C4-2B (cell line): ENCODE results near the gene FNDC4.

Experiments
- ZFX ChIP-seq: fragments of 450-650 bp; IDR thresholded peaks from 2 replicates; pipeline ENCODE4 v1.6.1; 2017
- TF ChIP-seq, protein P1 (sequence below): fragments of 450-650 bp; conservative IDR thresholded peaks from 2 replicates; pipeline ENCODE4 v1.5.1; 2017; ENCODE audit warnings: mild to moderate bottlenecking

DNA sequence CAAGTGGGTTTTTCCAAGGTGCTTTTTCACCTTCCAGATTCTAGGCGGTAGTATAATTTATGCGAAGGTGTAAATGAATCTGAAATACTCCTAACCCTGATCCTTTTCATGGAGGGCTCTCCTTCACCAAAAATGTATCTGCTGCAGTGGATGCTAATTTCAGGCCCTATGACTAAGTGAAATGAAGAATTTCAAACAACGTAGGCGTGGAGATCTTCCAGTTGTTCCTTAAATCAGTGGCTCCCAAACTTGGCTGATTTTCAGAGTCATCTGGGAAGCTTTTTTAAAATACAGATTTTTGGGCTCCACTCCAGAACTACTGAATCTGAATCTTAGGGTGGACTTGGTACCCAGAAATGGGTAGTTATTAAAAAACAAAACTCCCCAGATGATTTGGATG is 7.1 kb upstream of the FNDC4 start:
- TF ChIP-seq, protein P1, sequence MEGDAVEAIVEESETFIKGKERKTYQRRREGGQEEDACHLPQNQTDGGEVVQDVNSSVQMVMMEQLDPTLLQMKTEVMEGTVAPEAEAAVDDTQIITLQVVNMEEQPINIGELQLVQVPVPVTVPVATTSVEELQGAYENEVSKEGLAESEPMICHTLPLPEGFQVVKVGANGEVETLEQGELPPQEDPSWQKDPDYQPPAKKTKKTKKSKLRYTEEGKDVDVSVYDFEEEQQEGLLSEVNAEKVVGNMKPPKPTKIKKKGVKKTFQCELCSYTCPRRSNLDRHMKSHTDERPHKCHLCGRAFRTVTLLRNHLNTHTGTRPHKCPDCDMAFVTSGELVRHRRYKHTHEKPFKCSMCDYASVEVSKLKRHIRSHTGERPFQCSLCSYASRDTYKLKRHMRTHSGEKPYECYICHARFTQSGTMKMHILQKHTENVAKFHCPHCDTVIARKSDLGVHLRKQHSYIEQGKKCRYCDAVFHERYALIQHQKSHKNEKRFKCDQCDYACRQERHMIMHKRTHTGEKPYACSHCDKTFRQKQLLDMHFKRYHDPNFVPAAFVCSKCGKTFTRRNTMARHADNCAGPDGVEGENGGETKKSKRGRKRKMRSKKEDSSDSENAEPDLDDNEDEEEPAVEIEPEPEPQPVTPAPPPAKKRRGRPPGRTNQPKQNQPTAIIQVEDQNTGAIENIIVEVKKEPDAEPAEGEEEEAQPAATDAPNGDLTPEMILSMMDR: no peak
- no peak for TF ChIP-seq ZFX
